ENCODE results near the gene RHCE.
"Not testable (repeated sequence)": the region's sequence is repeated elsewhere in the genome, so short reads cannot be mapped to it uniquely, and the experiment has no call there.

RHCE gene

GRCh38 chr1:25329950-25330349, 90.7 kb downstream of the RHCE start:
- not testable (repeated sequence) for H3F3A ChIP-seq (ENCODE audit: insufficient read depth); H3K4me3 ChIP-seq (ENCODE audit: insufficient read depth, low read length, poor library complexity, severe bottlenecking); H3K27ac ChIP-seq (ENCODE audit: low read depth, low read length); H3K4me2 ChIP-seq (ENCODE audit: low read depth, low read length, poor library complexity, severe bottlenecking); H3K9me2 ChIP-seq (replicated peaks; ENCODE audit: insufficient read depth, low read length); H4K20me1 ChIP-seq (ENCODE audit: low read depth, low read length); H3K36me3 ChIP-seq (ENCODE audit: low read length); H3K27me3 ChIP-seq (ENCODE audit: low read length); H3K9me3 ChIP-seq (ENCODE audit: insufficient read depth, low read length); H3K9ac ChIP-seq (ENCODE audit: low read length); H3K79me2 ChIP-seq (ENCODE audit: insufficient read depth, low read length); H2AFZ ChIP-seq (ENCODE audit: low read depth, low read length, severe bottlenecking)

- H3K9ac ChIP-seq (ENCODE audit: low read length); H4K20me1 ChIP-seq (ENCODE audit: low read depth, low read length); H3K9me2 ChIP-seq (replicated peaks; ENCODE audit: insufficient read depth, low read length); H2AFZ ChIP-seq (ENCODE audit: low read depth, low read length, severe bottlenecking); H3K4me3 ChIP-seq (ENCODE audit: insufficient read depth, low read length, poor library complexity, severe bottlenecking); H3K36me3 ChIP-seq (ENCODE audit: low read length); H3K9me3 ChIP-seq (ENCODE audit: insufficient read depth, low read length); H3F3A ChIP-seq (ENCODE audit: insufficient read depth); H3K4me2 ChIP-seq (ENCODE audit: low read depth, low read length, poor library complexity, severe bottlenecking); H3K27ac ChIP-seq (ENCODE audit: low read depth, low read length); H3K27me3 ChIP-seq (ENCODE audit: low read length); H3K79me2 ChIP-seq (ENCODE audit: insufficient read depth, low read length): not testable (repeated sequence)
Measured at GRCh38 chr1:25329336-25329735, 91.3 kb downstream of the RHCE start.

DNA sequence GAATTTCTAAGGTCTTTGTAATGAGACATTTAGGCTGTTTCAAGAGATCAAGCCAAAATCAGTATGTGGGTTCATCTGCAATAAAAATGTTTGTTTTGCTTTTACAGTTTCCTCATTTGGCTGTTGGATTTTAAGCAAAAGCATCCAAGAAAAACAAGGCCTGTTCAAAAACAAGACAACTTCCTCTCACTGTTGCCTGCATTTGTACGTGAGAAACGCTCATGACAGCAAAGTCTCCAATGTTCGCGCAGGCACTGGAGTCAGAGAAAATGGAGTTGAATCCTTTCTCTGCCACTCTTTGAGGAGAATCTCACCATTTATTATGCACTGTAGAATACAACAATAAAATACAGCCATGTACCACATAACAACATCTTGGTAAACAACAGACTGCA, 91.8 kb downstream of the RHCE start:
- H3K36me3 ChIP-seq (ENCODE audit: low read length); H3K9me2 ChIP-seq (replicated peaks; ENCODE audit: insufficient read depth, low read length); H3K9ac ChIP-seq (ENCODE audit: low read length); H3K79me2 ChIP-seq (ENCODE audit: insufficient read depth, low read length); H4K20me1 ChIP-seq (ENCODE audit: low read depth, low read length); H3K4me2 ChIP-seq (ENCODE audit: low read depth, low read length, poor library complexity, severe bottlenecking); H3K9me3 ChIP-seq (ENCODE audit: insufficient read depth, low read length); H3K27me3 ChIP-seq (ENCODE audit: low read length); H3F3A ChIP-seq (ENCODE audit: insufficient read depth); H3K27ac ChIP-seq (ENCODE audit: low read depth, low read length); H3K4me3 ChIP-seq (ENCODE audit: insufficient read depth, low read length, poor library complexity, severe bottlenecking); H2AFZ ChIP-seq (ENCODE audit: low read depth, low read length, severe bottlenecking): not testable (repeated sequence)

DNA sequence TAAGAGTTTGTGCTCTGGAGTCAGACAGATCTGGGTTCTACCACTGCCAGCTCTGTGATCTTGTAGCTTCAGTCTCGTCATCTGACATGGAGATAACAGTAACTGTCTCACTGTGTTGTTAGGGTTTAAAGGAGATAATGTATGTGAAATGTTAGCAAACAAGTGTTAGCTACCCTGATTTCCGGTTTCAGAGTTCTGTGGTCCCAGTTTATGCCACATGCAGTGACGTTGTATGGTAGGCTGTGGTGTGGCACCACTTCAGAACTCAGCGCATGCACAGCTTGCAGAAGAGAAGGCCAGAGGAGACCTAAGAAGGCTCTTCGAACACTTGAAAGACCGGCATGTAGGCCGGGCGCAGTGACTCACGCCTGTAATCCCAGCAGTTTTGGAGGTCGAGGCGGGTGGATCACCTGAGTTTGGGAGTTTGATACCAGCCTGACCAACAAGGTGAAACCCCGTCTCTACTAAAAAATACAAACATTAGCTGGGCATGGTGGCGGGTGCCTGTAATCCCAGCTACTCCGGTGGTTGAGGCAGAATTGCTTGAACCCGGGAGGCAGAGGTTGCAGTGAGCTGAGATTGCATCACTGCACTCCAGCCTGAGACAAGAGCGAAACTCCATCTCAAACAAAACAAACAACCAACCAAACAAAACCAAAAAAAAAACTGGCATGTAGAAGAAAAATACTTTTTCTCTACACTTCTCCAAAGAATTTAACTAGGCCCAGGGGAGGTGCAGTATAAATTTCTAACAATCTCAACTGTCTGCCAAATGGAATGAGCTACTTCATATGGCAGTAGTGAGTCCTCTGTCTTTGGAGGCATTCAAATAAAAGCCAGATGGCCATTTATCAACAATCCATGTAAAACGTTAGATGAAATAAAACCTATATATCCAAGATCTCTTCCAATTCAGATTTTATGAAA, 92.5 kb downstream of the RHCE start:
- not testable (repeated sequence) for H3K27ac ChIP-seq (ENCODE audit: low read depth, low read length); H3K79me2 ChIP-seq (ENCODE audit: insufficient read depth, low read length); H3K9me3 ChIP-seq (ENCODE audit: insufficient read depth, low read length); H3K9ac ChIP-seq (ENCODE audit: low read length); H3K27me3 ChIP-seq (ENCODE audit: low read length); H3K4me3 ChIP-seq (ENCODE audit: insufficient read depth, low read length, poor library complexity, severe bottlenecking); H2AFZ ChIP-seq (ENCODE audit: low read depth, low read length, severe bottlenecking); H3K9me2 ChIP-seq (replicated peaks; ENCODE audit: insufficient read depth, low read length); H3K36me3 ChIP-seq (ENCODE audit: low read length); H3K4me2 ChIP-seq (ENCODE audit: low read depth, low read length, poor library complexity, severe bottlenecking); H3F3A ChIP-seq (ENCODE audit: insufficient read depth); H4K20me1 ChIP-seq (ENCODE audit: low read depth, low read length)

DNA sequence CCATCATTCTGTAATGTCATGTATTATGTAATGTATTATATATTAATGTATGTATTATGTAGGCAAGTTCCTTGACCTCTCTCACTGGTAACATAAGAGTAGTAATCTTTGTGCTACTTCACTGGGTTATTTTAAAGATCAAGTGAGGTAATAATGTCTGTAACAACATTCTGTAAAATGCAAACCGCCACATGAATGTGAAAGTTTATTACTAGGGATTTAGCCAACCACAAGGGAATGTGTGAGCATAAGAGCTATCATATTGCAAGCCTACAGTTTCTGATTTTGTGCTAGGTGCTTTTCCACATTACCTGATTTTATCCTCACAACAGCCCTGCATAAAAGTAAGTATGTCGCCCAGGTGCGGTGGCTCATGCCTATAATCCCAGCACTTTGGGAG, 96.2 kb downstream of the RHCE start:
- H4K20me1 ChIP-seq (ENCODE audit: low read depth, low read length); H3K4me3 ChIP-seq (ENCODE audit: insufficient read depth, low read length, poor library complexity, severe bottlenecking); H3K9me3 ChIP-seq (ENCODE audit: insufficient read depth, low read length); H3K36me3 ChIP-seq (ENCODE audit: low read length); H3F3A ChIP-seq (ENCODE audit: insufficient read depth); H3K9me2 ChIP-seq (replicated peaks; ENCODE audit: insufficient read depth, low read length); H3K79me2 ChIP-seq (ENCODE audit: insufficient read depth, low read length); H3K9ac ChIP-seq (ENCODE audit: low read length); H3K4me2 ChIP-seq (ENCODE audit: low read depth, low read length, poor library complexity, severe bottlenecking); H3K27ac ChIP-seq (ENCODE audit: low read depth, low read length); H3K27me3 ChIP-seq (ENCODE audit: low read length); H2AFZ ChIP-seq (ENCODE audit: low read depth, low read length, severe bottlenecking): not testable (repeated sequence)

DNA sequence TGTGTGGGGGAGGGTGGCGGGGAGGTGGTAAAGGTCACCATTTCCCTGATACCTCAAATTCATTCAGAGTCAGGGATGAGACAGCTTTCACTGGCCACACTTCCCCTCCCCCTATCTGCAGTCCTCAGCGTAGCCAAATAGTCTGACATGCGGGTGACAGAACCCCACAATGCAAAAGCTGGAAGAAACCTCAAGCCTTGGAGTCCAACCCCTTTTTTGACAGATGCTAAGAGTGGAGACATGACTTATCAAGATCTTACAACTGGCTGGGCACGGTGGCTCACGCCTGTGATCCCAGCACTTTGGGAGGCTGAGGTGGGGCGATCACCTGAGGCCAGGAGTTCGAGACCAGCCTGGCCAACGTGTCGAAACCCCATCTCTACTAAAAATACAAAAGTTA, 98.5 kb downstream of the RHCE start:
- H3F3A ChIP-seq (ENCODE audit: insufficient read depth); H3K79me2 ChIP-seq (ENCODE audit: insufficient read depth, low read length); H4K20me1 ChIP-seq (ENCODE audit: low read depth, low read length); H3K9me3 ChIP-seq (ENCODE audit: insufficient read depth, low read length); H3K27ac ChIP-seq (ENCODE audit: low read depth, low read length); H3K36me3 ChIP-seq (ENCODE audit: low read length); H3K27me3 ChIP-seq (ENCODE audit: low read length); H2AFZ ChIP-seq (ENCODE audit: low read depth, low read length, severe bottlenecking); H3K4me3 ChIP-seq (ENCODE audit: insufficient read depth, low read length, poor library complexity, severe bottlenecking); H3K4me2 ChIP-seq (ENCODE audit: low read depth, low read length, poor library complexity, severe bottlenecking); H3K9ac ChIP-seq (ENCODE audit: low read length); H3K9me2 ChIP-seq (replicated peaks; ENCODE audit: insufficient read depth, low read length): not testable (repeated sequence)

DNA sequence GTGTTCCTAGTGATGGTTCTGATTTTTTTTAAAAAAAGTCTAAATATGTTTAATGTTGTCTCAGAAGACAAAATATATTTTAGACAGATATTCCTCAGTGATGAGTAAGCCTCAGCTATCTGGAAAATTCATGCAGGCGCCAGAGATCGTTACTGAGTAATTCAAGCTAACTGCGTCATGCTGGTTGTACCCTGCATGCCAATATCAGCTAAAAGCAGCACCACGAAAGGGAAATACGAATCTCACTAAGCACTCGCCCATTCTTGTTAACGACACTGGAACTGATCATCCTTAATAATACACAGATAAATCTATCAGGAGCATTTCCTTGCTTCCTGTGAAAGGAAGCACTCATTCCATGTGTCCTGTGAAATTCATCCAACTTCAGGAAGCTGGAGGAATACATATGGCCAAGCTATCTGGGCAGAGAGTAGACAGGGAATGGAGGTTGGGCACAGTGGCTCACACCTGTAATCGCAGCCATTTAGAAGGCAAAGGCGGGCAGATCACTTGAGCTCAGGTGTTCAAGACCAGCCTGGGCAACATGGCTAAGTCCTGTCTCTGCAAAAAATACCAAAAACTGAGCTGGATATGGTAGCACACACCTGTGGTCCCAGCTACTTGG, 100.2 kb downstream of the RHCE start:
- H3K36me3 ChIP-seq (ENCODE audit: low read length); H3K9me3 ChIP-seq (ENCODE audit: insufficient read depth, low read length); H3F3A ChIP-seq (ENCODE audit: insufficient read depth); H3K4me2 ChIP-seq (ENCODE audit: low read depth, low read length, poor library complexity, severe bottlenecking); H3K9me2 ChIP-seq (replicated peaks; ENCODE audit: insufficient read depth, low read length); H3K4me3 ChIP-seq (ENCODE audit: insufficient read depth, low read length, poor library complexity, severe bottlenecking); H3K27ac ChIP-seq (ENCODE audit: low read depth, low read length); H3K27me3 ChIP-seq (ENCODE audit: low read length); H4K20me1 ChIP-seq (ENCODE audit: low read depth, low read length); H3K79me2 ChIP-seq (ENCODE audit: insufficient read depth, low read length); H2AFZ ChIP-seq (ENCODE audit: low read depth, low read length, severe bottlenecking); H3K9ac ChIP-seq (ENCODE audit: low read length): not testable (repeated sequence)

- H2AFZ ChIP-seq (ENCODE audit: low read depth, low read length, severe bottlenecking); H3K27ac ChIP-seq (ENCODE audit: low read depth, low read length); H3K4me3 ChIP-seq (ENCODE audit: insufficient read depth, low read length, poor library complexity, severe bottlenecking); H3K4me2 ChIP-seq (ENCODE audit: low read depth, low read length, poor library complexity, severe bottlenecking); H3K9ac ChIP-seq (ENCODE audit: low read length); H3K79me2 ChIP-seq (ENCODE audit: insufficient read depth, low read length); H4K20me1 ChIP-seq (ENCODE audit: low read depth, low read length); H3K36me3 ChIP-seq (ENCODE audit: low read length); H3K9me3 ChIP-seq (ENCODE audit: insufficient read depth, low read length); H3K9me2 ChIP-seq (replicated peaks; ENCODE audit: insufficient read depth, low read length); H3F3A ChIP-seq (ENCODE audit: insufficient read depth); H3K27me3 ChIP-seq (ENCODE audit: low read length): not testable (repeated sequence)
Measured at GRCh38 chr1:25312806-25313470, 107.7 kb downstream of the RHCE start.
